Measurements from ENCODE around the gene USP21.
A peak's percentile ranks its signal among the peaks of the same experiment; 100 is the strongest.

USP21 gene

DNA sequence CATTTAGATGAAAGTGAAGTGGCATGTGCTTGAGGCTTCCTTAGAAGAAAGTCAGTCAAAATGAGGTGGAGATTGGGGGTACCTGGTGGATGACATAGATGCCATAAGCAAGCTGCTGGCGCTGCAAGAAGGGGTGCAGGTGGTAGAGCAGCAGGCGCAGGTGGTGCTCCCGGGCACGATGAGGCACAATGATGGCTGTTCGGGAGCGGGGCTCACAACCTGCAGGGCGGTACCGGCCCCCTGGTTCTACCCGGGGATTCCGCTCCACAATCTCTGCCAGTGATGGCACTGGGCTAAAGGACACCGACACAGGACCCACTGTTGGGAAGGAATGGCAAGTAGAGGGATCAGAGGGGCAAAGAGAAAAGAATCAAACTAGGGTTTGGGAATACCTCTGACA, 15.6 kb downstream of the USP21 start:
- Histone ChIP-seq H3K9ac (ENCODE audit: low read length) (no peak overlapping the region; the same call in 1 of the 2 replicates), H3K4me2 (ENCODE audit: low read length) (peak overlapping the region; percentile 97; the same call in 1 of the 2 replicates), H3K27ac (ENCODE audit: low read depth, low read length, poor library complexity, severe bottlenecking) (peak overlapping the region; percentile 83), H3K79me2 (ENCODE audit: insufficient read depth, low read length) (no peaks in the 10 kb centered on the region), H3K27me3 (ENCODE audit: insufficient read depth, low read length) (no peaks in the 10 kb centered on the region), H3F3A (ENCODE audit: insufficient read depth, low read length) (no peaks in the 10 kb centered on the region), H4K20me1 (ENCODE audit: insufficient read depth, low read length) (no peaks in the 10 kb centered on the region), H3K4me1 (ENCODE audit: insufficient read depth, low read length, severe bottlenecking) (peaks cover 31% of the 10 kb centered on the region), H2AFZ (ENCODE audit: low read length) (no peak overlapping the region), H3K9me3 (ENCODE audit: low read length) (no peaks in the 10 kb centered on the region), H3K9me2 (ENCODE audit: low read depth, low read length) (no peaks in the 10 kb centered on the region), H3K36me3 (ENCODE audit: insufficient read depth, low read length) (peaks cover 52% of the 10 kb centered on the region), H3K4me3 (ENCODE audit: low read depth, low read length, poor library complexity, severe bottlenecking) (no peak overlapping the region)
- no peak for TF ChIP-seq EZH2 (IDR thresholded peaks at IDR 0.05; ENCODE audit: borderline replicate concordance, low read length)
- TF ChIP-seq, protein P1, sequence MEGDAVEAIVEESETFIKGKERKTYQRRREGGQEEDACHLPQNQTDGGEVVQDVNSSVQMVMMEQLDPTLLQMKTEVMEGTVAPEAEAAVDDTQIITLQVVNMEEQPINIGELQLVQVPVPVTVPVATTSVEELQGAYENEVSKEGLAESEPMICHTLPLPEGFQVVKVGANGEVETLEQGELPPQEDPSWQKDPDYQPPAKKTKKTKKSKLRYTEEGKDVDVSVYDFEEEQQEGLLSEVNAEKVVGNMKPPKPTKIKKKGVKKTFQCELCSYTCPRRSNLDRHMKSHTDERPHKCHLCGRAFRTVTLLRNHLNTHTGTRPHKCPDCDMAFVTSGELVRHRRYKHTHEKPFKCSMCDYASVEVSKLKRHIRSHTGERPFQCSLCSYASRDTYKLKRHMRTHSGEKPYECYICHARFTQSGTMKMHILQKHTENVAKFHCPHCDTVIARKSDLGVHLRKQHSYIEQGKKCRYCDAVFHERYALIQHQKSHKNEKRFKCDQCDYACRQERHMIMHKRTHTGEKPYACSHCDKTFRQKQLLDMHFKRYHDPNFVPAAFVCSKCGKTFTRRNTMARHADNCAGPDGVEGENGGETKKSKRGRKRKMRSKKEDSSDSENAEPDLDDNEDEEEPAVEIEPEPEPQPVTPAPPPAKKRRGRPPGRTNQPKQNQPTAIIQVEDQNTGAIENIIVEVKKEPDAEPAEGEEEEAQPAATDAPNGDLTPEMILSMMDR (IDR thresholded peaks at IDR 0.05; ENCODE audit: low read length) = no peak

DNA sequence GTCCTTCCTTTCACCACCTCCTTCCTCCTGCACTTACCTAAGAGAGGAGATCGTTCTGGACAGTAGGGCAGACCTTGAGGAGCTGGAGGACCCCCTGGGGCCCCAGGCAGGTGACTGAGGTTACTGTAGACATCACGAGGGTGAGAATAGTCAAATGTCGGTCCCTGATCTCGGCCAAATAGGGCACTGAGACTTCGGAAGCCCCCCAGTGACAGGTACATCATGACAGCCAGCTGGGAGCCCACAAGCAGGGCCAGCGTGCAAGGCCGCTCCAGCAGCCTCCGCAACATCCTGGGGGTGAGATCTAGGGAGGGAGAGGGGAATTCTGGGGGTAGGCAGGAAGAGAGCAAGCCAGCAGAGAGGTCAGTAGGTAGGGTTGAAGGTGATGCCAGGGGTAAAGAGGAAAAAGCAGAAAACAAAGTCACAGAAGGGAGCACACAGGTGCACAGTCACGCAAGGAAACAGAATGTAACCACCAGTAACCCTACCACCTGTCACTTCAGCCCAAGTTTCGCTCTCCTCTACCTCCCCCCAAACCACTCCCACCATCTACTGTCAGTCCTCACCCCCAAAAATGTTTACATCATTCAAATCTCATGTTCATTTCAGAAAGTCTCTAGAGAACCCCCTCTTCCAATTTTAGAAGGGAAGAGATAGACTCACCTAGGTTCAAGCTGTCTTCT, 16.6 kb downstream of the USP21 start:
- Histone ChIP-seq H3K9me2 (ENCODE audit: low read depth, low read length) (no peaks in the 10 kb centered on the region), H3K79me2 (ENCODE audit: insufficient read depth, low read length) (no peaks in the 10 kb centered on the region), H3K27ac (ENCODE audit: low read depth, low read length, poor library complexity, severe bottlenecking) (peak overlapping the region; percentile 83), H4K20me1 (ENCODE audit: insufficient read depth, low read length) (no peaks in the 10 kb centered on the region), H3K9ac (ENCODE audit: low read length) (peak overlapping the region; percentile 70), H3K36me3 (ENCODE audit: insufficient read depth, low read length) (peaks cover 45% of the 10 kb centered on the region), H3K9me3 (ENCODE audit: low read length) (no peaks in the 10 kb centered on the region), H3K4me1 (ENCODE audit: insufficient read depth, low read length, severe bottlenecking) (peaks cover 31% of the 10 kb centered on the region), H2AFZ (ENCODE audit: low read length) (no peak overlapping the region), H3K4me2 (ENCODE audit: low read length) (peak overlapping the region; percentile 97), H3K27me3 (ENCODE audit: insufficient read depth, low read length) (no peaks in the 10 kb centered on the region), H3K4me3 (ENCODE audit: low read depth, low read length, poor library complexity, severe bottlenecking) (peak overlapping the region; percentile 74), H3F3A (ENCODE audit: insufficient read depth, low read length) (no peaks in the 10 kb centered on the region)
- TF ChIP-seq EZH2 (IDR thresholded peaks at IDR 0.05; ENCODE audit: borderline replicate concordance, low read length) = no peak
- TF ChIP-seq, protein P1 (IDR thresholded peaks at IDR 0.05; ENCODE audit: low read length) = no peak

DNA sequence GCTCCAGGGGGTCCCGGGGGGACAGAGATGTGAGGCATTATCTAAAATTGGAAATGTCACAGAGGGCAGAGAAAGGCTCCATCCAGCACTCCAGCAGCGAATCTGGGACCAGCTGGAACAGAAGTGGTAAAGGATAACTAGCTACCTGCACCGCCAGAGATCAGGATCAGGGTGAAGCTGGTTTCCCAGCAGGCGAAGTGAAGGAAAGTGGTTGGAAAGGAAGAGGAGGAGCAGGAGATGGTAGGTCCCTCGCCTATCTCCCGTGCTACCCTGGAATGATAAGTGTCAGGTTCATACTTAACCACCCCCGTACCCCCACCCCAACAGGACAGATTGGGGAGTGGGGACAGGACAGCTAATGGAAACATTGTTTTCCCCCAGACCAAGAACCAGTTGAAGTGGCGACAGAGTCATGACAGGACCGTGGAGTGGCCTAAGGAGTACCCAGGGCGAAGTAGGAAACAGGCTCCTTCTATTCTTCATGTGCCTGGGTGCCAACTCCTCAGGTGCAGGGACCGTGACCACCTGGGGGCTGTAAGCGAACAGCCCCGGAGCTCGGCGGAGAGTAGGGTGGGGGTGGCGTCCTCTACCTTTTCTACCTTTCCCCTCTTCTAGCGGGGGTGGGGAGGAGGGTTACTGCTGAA, 17.3 kb downstream of the USP21 start:
- peak overlapping the region; percentile 74 for H3K4me3 ChIP-seq (ENCODE audit: low read depth, low read length, poor library complexity, severe bottlenecking)
- TF ChIP-seq EZH2 (IDR thresholded peaks at IDR 0.05; ENCODE audit: borderline replicate concordance, low read length) = no peak
- TF ChIP-seq, protein P1 (IDR thresholded peaks at IDR 0.05; ENCODE audit: low read length) = no peak
- H3K9me3 ChIP-seq (ENCODE audit: low read length) = no peaks in the 10 kb centered on the region
- peak overlapping the region; percentile 70 for H3K9ac ChIP-seq (ENCODE audit: low read length)
- peaks cover 31% of the 10 kb centered on the region for H3K4me1 ChIP-seq (ENCODE audit: insufficient read depth, low read length, severe bottlenecking)
- H3K36me3 ChIP-seq (ENCODE audit: insufficient read depth, low read length) = peaks cover 38% of the 10 kb centered on the region
- no peaks in the 10 kb centered on the region for H3K27me3 ChIP-seq (ENCODE audit: insufficient read depth, low read length)
- no peaks in the 10 kb centered on the region for H3F3A ChIP-seq (ENCODE audit: insufficient read depth, low read length)
- no peaks in the 10 kb centered on the region for H3K79me2 ChIP-seq (ENCODE audit: insufficient read depth, low read length)
- no peak overlapping the region for H2AFZ ChIP-seq (ENCODE audit: low read length)
- no peaks in the 10 kb centered on the region for H3K9me2 ChIP-seq (ENCODE audit: low read depth, low read length)
- H3K27ac ChIP-seq (ENCODE audit: low read depth, low read length, poor library complexity, severe bottlenecking) = peak overlapping the region; percentile 83
- H4K20me1 ChIP-seq (ENCODE audit: insufficient read depth, low read length) = no peaks in the 10 kb centered on the region
- peak overlapping the region; percentile 97 for H3K4me2 ChIP-seq (ENCODE audit: low read length)

Measured in OCI-LY1 (cell line).